Erythroblast (primary cell): Measurements from ENCODE around the gene LAMB2.

ENCODE experiments used
- GATA1 ChIP-seq: IDR thresholded peaks from 2 replicates; pipeline ENCODE4 v1.6.1; 2011; ENCODE audit warnings: low read depth, mild to moderate bottlenecking, control low read depth, low read length, moderate library complexity
- POLR2A ChIP-seq: IDR thresholded peaks from 2 replicates; pipeline ENCODE4 v1.6.1; 2011; ENCODE audit warnings: mild to moderate bottlenecking, low read length

- TF ChIP-seq POLR2A: no peak
- TF ChIP-seq GATA1: no peak
Measured at GRCh38 chr3:49153349-49153912, 20.6 kb upstream of the LAMB2 start.
